ENCODE results near the gene CKMT2.
"Not testable (repeated sequence)": the region's sequence is repeated elsewhere in the genome, so short reads cannot be mapped to it uniquely, and the experiment has no call there.

CKMT2 gene

GRCh38 chr5:81251922-81252321 is 18.8 kb downstream of the CKMT2 start:
- no peak for DNase-seq (ENCODE audit: low read depth)

GRCh38 chr5:81252904-81253303 is 19.8 kb downstream of the CKMT2 start:
- DNase-seq (ENCODE audit: low read depth): no peak

GRCh38 chr5:81253875-81254274 is 20.8 kb downstream of the CKMT2 start:
- DNase-seq (ENCODE audit: low read depth): no peak

- DNase-seq (ENCODE audit: low read depth): no peak
Measured at GRCh38 chr5:81254886-81255559, 21.9 kb downstream of the CKMT2 start.

- no peak for DNase-seq (ENCODE audit: low read depth)
Measured at GRCh38 chr5:81256766-81257165, 23.6 kb downstream of the CKMT2 start.

GRCh38 chr5:81262796-81263195 is 29.7 kb downstream of the CKMT2 start:
- not testable (repeated sequence) for DNase-seq (ENCODE audit: low read depth)

- no peak for DNase-seq (ENCODE audit: low read depth)
Measured at GRCh38 chr5:81265101-81265500, 32.0 kb downstream of the CKMT2 start.

- no peak for DNase-seq (ENCODE audit: low read depth)
Measured at GRCh38 chr5:81268521-81269196, 35.5 kb downstream of the CKMT2 start.

- DNase-seq (ENCODE audit: low read depth): no peak
Measured at GRCh38 chr5:81269751-81270393, 36.8 kb downstream of the CKMT2 start.

GRCh38 chr5:81270394-81271027 is 37.4 kb downstream of the CKMT2 start:
- not testable (repeated sequence) for DNase-seq (ENCODE audit: low read depth)

GRCh38 chr5:81283976-81284375 is 50.9 kb downstream of the CKMT2 start:
- no peak for DNase-seq (ENCODE audit: low read depth)

- no peak for DNase-seq (ENCODE audit: low read depth)
Measured at GRCh38 chr5:81286059-81286617, 53.0 kb downstream of the CKMT2 start.

- DNase-seq (ENCODE audit: low read depth): no peak
Measured at GRCh38 chr5:81288021-81288433, 54.9 kb downstream of the CKMT2 start.

- DNase-seq (ENCODE audit: low read depth): no peak
Measured at GRCh38 chr5:81290146-81290545, 57.0 kb downstream of the CKMT2 start.

- no peak for DNase-seq (ENCODE audit: low read depth)
Measured at GRCh38 chr5:81292130-81292529, 59.0 kb downstream of the CKMT2 start.

- DNase-seq (ENCODE audit: low read depth): not testable (repeated sequence)
Measured at GRCh38 chr5:81294021-81294420, 60.9 kb downstream of the CKMT2 start.

- DNase-seq (ENCODE audit: low read depth): no peak
Measured at GRCh38 chr5:81297531-81297930, 64.4 kb downstream of the CKMT2 start.

GRCh38 chr5:81300921-81301270 is 67.8 kb downstream of the CKMT2 start:
- DNase-seq (ENCODE audit: low read depth): no peak

GRCh38 chr5:81301271-81302015 is 68.3 kb downstream of the CKMT2 start, which contains the start of gene ZCCHC9:
Gene ZCCHC9 (plus strand): TSS chr5:81301587. CDS start chr5:81304758, 3,171 bp downstream.
- peak; percentile 90 for DNase-seq (ENCODE audit: low read depth)

- DNase-seq (ENCODE audit: low read depth): no peak
Measured at GRCh38 chr5:81302596-81302995, 69.5 kb downstream of the CKMT2 start.

GRCh38 chr5:81303563-81303962 is 70.4 kb downstream of the CKMT2 start:
- DNase-seq (ENCODE audit: low read depth): no peak

- DNase-seq (ENCODE audit: low read depth): no peak
Measured at GRCh38 chr5:81305785-81306184, 72.7 kb downstream of the CKMT2 start.

Data from stimulated activated CD8-positive, alpha-beta memory T cell treated with anti-CD3 and anti-CD28 coated beads, Interleukin-12 subunit alpha, Interleukin-12 subunit beta, amount 100 ng/mL, for 1 hour (primary cell).